GM12878 (cell line): ENCODE results near the gene HIRA. TPM values are rescaled to one million over a fixed set of nuclear protein-coding genes. Genes with fewer than 3 reads are reported as not detected.

Experiments used
- ATAC-seq: fragments of 200-7000 bp; cut with Tn5 transposase; 3 replicates; pipeline ENCODE4 v1.9.1; 2020; ENCODE audit warnings: mild to moderate bottlenecking, moderate library complexity
- BruUV-seq: library from RNA; stranded (reverse); fragments of 400-500 nt; replicated peaks from 2 replicates; lab custom pipeline; 2021; lab: Mats Ljungman, UMichigan
- CTCF ChIA-PET: fragments of 300-600 bp; sonication (Branson Sonifier 250); formaldehyde crosslinking; extraction: SDS; loops from one replicate; lab custom pipeline; 2021; ENCODE audit warnings: inconsistent platforms; lab: Yijun Ruan, JAX
- POLR2A ChIA-PET: fragments of 350-600 bp; formaldehyde crosslinking; extraction: SDS; loops from one replicate; lab custom pipeline; 2021; ENCODE audit warnings: inconsistent platforms; lab: Charles Lee
- RAD21 ChIA-PET: fragments of 300-600 bp; sonication (Branson Sonifier 250); formaldehyde crosslinking; loops from one replicate; lab custom pipeline; 2023; ENCODE audit warnings: antibody characterized with exemption; ENCODE audit not compliant: unreplicated experiment; lab: Charles Lee
- SMC1A ChIA-PET: fragments of 300-600 bp; sonication (Branson Sonifier 250); formaldehyde crosslinking; loops from one replicate; lab custom pipeline; 2023; ENCODE audit not compliant: unreplicated experiment, uncharacterized antibody; lab: Charles Lee
- DNase-seq: peaks from one replicate; pipeline ENCODE4 v3.0.0-alpha.2; 2011; ENCODE audit warnings: low read depth, low spot score
- FAIRE-seq: peaks from 3 replicates; lab custom pipeline; 2011; peaks lifted over from hg19 to GRCh38; lab: Jason Lieb, UNC
- H2AFZ ChIP-seq: 2 replicates; pipeline ENCODE4 v1.6.0; 2011; ENCODE audit warnings: low read depth, low read length, control low read depth; ENCODE audit not compliant: control insufficient read depth
- H3K27ac ChIP-seq: 2 replicates; pipeline ENCODE4 v1.5.1; 2011; ENCODE audit warnings: control low read depth; ENCODE audit not compliant: control insufficient read depth, insufficient read depth
- H3K27me3 ChIP-seq, 2 experiments: replicated peaks in 1 of 2; 2 replicates each; pipeline versions ENCODE4 v1.6.0 to v1.6.1; 2011; ENCODE audit warnings: low read length in 1 of 2; ENCODE audit not compliant: control insufficient read depth in 2 of 2, insufficient read depth in 2 of 2
- H3K36me3 ChIP-seq, 2 experiments: 2 replicates each; pipeline ENCODE4 v1.5.1; 2011; ENCODE audit warnings: low read length in 1 of 2; ENCODE audit not compliant: control insufficient read depth in 2 of 2, insufficient read depth in 2 of 2
- H3K4me1 ChIP-seq: 2 replicates; pipeline ENCODE4 v1.6.1; 2011; ENCODE audit warnings: mild to moderate bottlenecking, low read length, moderate library complexity, mixed read lengths; ENCODE audit not compliant: control insufficient read depth, insufficient read depth
- H3K4me2 ChIP-seq: 2 replicates; pipeline ENCODE4 v1.6.0; 2011; ENCODE audit warnings: control low read depth; ENCODE audit not compliant: control insufficient read depth, insufficient read depth
- H3K4me3 ChIP-seq: fragments of 200-600 bp; sonication (generic); 2 replicates; pipeline ENCODE4 v1.5.1; 2016
- H3K79me2 ChIP-seq: 2 replicates; pipeline ENCODE4 v1.6.0; 2011; ENCODE audit warnings: low read length; ENCODE audit not compliant: control insufficient read depth, insufficient read depth
- H3K9ac ChIP-seq: 2 replicates; pipeline ENCODE4 v1.8.0; 2011; ENCODE audit warnings: low read length, control low read depth, mixed read lengths; ENCODE audit not compliant: control insufficient read depth, insufficient read depth
- H3K9me3 ChIP-seq: replicated peaks from 3 replicates; pipeline ENCODE4 v1.5.1; 2011; ENCODE audit warnings: mild to moderate bottlenecking, low read length; ENCODE audit not compliant: control insufficient read depth, insufficient read depth
- H4K20me1 ChIP-seq: 2 replicates; pipeline ENCODE4 v1.6.0; 2011; ENCODE audit not compliant: control insufficient read depth, insufficient read depth
- ASH2L ChIP-seq: fragments of 300-600, 200-600 bp; sonication (generic); IDR thresholded peaks from 2 replicates; pipeline ENCODE4 v1.6.1; 2017; ENCODE audit warnings: low read depth, mild to moderate bottlenecking, borderline replicate concordance
- ATF7 ChIP-seq: fragments of 450-650 bp; IDR thresholded peaks from 2 replicates; pipeline ENCODE4 v1.6.1; 2016; ENCODE audit warnings: low read depth, mild to moderate bottlenecking
- ESRRA ChIP-seq: IDR thresholded peaks from 2 replicates; pipeline ENCODE4 v1.6.1; 2012; ENCODE audit warnings: mild to moderate bottlenecking, low read length, improper control_type of control experiment
- HDGF ChIP-seq: fragments of 450-650 bp; IDR thresholded peaks from 2 replicates; pipeline ENCODE4 v1.6.1; 2016; ENCODE audit warnings: antibody characterized with exemption
- MYB ChIP-seq: fragments of 150-350 bp; IDR thresholded peaks from 2 replicates; pipeline ENCODE4 v1.6.1; 2014; ENCODE audit warnings: mild to moderate bottlenecking, low read depth, low read length, borderline replicate concordance
- PAX8 ChIP-seq: fragments of 450-650 bp; IDR thresholded peaks from 2 replicates; pipeline ENCODE4 v1.6.1; 2017; ENCODE audit warnings: mild to moderate bottlenecking, moderate library complexity
- POLR2AphosphoS5 ChIP-seq: IDR thresholded peaks from 2 replicates; pipeline ENCODE4 v1.6.1; 2011; ENCODE audit warnings: mild to moderate bottlenecking, low read length, inconsistent platforms
- RB1 ChIP-seq: fragments of 450-650 bp; formaldehyde crosslinking; IDR thresholded peaks from 2 replicates; pipeline ENCODE4 v1.6.1; 2017; ENCODE audit warnings: mild to moderate bottlenecking, borderline replicate concordance
- SIN3A ChIP-seq: IDR thresholded peaks from 2 replicates; pipeline ENCODE4 v1.6.1; 2012; ENCODE audit warnings: low read depth, low read length, improper control_type of control experiment
- SMC3 ChIP-seq: IDR thresholded peaks from 2 replicates; pipeline ENCODE4 v1.6.1; 2011; ENCODE audit warnings: low read length, improper control_type of control experiment, borderline replicate concordance
- WGBS: methylation state at CpG from one replicate; pipeline ENCODE4 v1.1.6; 2016; ENCODE audit warnings: low lambda C conversion rate; ENCODE audit not compliant: insufficient replicate concordance, insufficient coverage; ENCODE audit errors: missing lambda C conversion rate; 5-methylcytosine and 5-hydroxymethylcytosine counted together
- in situ Hi-C: fragments of 300-500 bp; cut with MboI; formaldehyde crosslinking; loops from 9 replicates; pipeline ENCODE4 v1.14.3; 2018; ENCODE audit warnings: mixed read lengths
- intact Hi-C: fragments of 100-400 bp; cut with micrococcal nuclease; formaldehyde crosslinking; loops from one replicate; pipeline ENCODE4 v1.14.2; 2022; ENCODE audit not compliant: unreplicated experiment
- polyA plus RNA-seq, 11 experiments: library from polyadenylated mRNA; depleted of rRNA in 4 of 11; unstranded in 6 of 11; stranded (reverse) in 5 of 11; fragments of >200 nt; fragmentation: Nextera tagmentation in 4 of 11; fragmentation: Illumina TruSeq in 1 of 11; extraction: Ambion mirVana in 4 of 11; extraction: Trizol in 1 of 11; gene quantifications; 1 replicate in 1 of 11; 2 replicates in 10 of 11; pipeline versions ENCODE4 v1.2.1 to v1.2.3, GENCODE V29; 2011 to 2016; ENCODE audit warnings: inconsistent platforms in 2 of 11, missing spikeins in 2 of 11, low read depth in 1 of 11
- total RNA-seq, 4 experiments: library from RNA; depleted of rRNA in 3 of 4; stranded (reverse); fragments of >200 nt in 3 of 4; fragmentation: Illumina TruSeq in 1 of 4; extraction: Trizol in 1 of 4; gene quantifications; 2 replicates each; pipeline versions ENCODE4 v1.2.1 to v1.2.3, GENCODE V29; 2013 to 2021

Gene HIRA
- total and polyA plus RNA-seq, 10 of the 15 experiments (the other 5 are each of a cell fraction or from before 2014, with no cell fraction given) = 0.34 to 32.7 (median 14.5) TPM

DNA sequence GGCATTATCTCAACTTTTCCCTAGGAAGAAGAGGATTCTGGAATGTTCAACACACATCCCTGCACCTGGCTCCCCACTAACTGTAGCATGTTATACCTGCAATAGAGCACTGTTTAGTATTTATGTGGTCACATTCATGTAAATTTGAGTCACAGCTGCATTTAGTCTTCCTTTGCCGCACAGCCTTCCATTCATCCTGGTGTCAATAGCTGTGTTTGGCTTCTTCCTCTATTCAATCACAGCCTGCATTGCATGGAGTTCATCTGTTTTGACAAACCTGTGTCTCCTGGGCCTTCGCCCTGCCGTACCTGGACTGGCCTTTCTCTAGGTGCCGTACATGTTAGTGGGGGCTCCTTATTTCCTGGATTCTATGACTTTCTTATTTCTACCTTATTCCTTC, 20.0 kb upstream of the HIRA start:
- Histone ChIP-seq H3K79me2 (peaks cover 14% of the 10 kb centered on the region), H3K4me1 (peaks cover 14% of the 10 kb centered on the region), H3K36me3 (peaks cover 28 to 32% of the 10 kb centered on the region in 2 experiments; a peak in 3 of 4 replicates), H4K20me1 (no peaks in the 10 kb centered on the region), H3K9me3 (no peaks in the 10 kb centered on the region), H3K9ac (no peak overlapping the region), H3K27me3 (no peaks in the 10 kb centered on the region), H3K4me2 (no peak overlapping the region), H3K4me3 (no peak overlapping the region), H3K27ac (no peak overlapping the region), H2AFZ (no peak overlapping the region)
- SMC1A ChIA-PET = interaction anchor here (1.6 kb wide), 1 partner anchor 19 kb away, joined by 3 read pairs; no protein-coding TSS in a partner anchor
- no peak for DNase-seq
- RAD21 ChIA-PET = interaction anchor here (0.9 to 1.3 kb wide), 2 partner anchors 26 to 153 kb away, joined by 3 read pairs; no protein-coding TSS in a partner anchor
- TF ChIP-seq HDGF = no peak
- no peak for TF ChIP-seq RB1
- no peak for TF ChIP-seq SMC3
- ATAC-seq = no peak
- 96% methylated on average over 4 of the region's 4 CpGs for WGBS
- FAIRE-seq = no peak
- intact Hi-C loops (no loop called here), in situ Hi-C loops (no loop called here)
- CTCF ChIA-PET = interaction anchor here (2.4 kb wide), 1 partner anchor 272 kb away, joined by 7 read pairs; the partner anchor contains the start of gene SLC25A1
- POLR2A ChIA-PET = interaction anchor here (0.7 to 1.2 kb wide), 2 partner anchors 28 to 53 kb away, joined by 3 to 5 read pairs; partner anchors contain the start of gene CDC45
- BruUV-seq = no TSS peak

GRCh38 chr22:19450363-19451175, 19.0 kb upstream of the HIRA start:
- Histone ChIP-seq H3K4me2 (no peak overlapping the region), H3K9me3 (no peaks in the 10 kb centered on the region), H4K20me1 (no peaks in the 10 kb centered on the region), H3K27me3 (no peaks in the 10 kb centered on the region), H3K79me2 (peaks cover 22% of the 10 kb centered on the region), H3K4me3 (no peak overlapping the region), H2AFZ (no peak overlapping the region), H3K36me3 (peaks cover 22 to 29% of the 10 kb centered on the region in 2 experiments; a peak in 3 of 4 replicates), H3K4me1 (peaks cover 17% of the 10 kb centered on the region), H3K9ac (no peak overlapping the region), H3K27ac (no peak overlapping the region)
- ChIA-PET POLR2A (interaction anchor here (0.6 to 1.2 kb wide), 4 partner anchors 14 to 329 kb away, joined by 3 to 7 read pairs (median 4); partner anchors contain the start of gene CDC45), RAD21 (interaction anchor here (0.9 to 1.3 kb wide), 2 partner anchors 27 to 152 kb away, joined by 3 read pairs; no protein-coding TSS in a partner anchor), CTCF (interaction anchor here (0.6 to 2.4 kb wide), 3 partner anchors 22 to 271 kb away, joined by 3 to 7 read pairs (median 3); partner anchors contain the start of gene SLC25A1), SMC1A (interaction anchor here (1.0 to 1.6 kb wide), 3 partner anchors 20 to 29 kb away, joined by 3 to 5 read pairs (median 4); partner anchors contain the start of gene CDC45)
- no peak for DNase-seq
- no peak for ATAC-seq
- in situ Hi-C loops = no loop called here
- intact Hi-C loops = no loop called here
- WGBS = 89% methylated on average over 8 of the region's 8 CpGs
- no peak for FAIRE-seq
- no peak for TF ChIP-seq ASH2L
- no peak for TF ChIP-seq SIN3A
- TF ChIP-seq POLR2AphosphoS5 = no peak
- no peak for TF ChIP-seq ATF7
- no peak for TF ChIP-seq PAX8
- TF ChIP-seq MYB = no peak
- TF ChIP-seq ESRRA = no peak
- no TSS peak for BruUV-seq
